Measurements from ENCODE around the gene STMN3.
"Not testable (repeated sequence)": the region's sequence is repeated elsewhere in the genome, so short reads cannot be mapped to it uniquely, and the experiment has no call there.

Gene STMN3

GRCh38 chr20:63678667-63679465, 25.6 kb upstream of the STMN3 start:
- no peak for DNase-seq (ENCODE audit: low read depth)

- no peak for DNase-seq (ENCODE audit: low read depth)
These were observed 24.8 kb upstream of the STMN3 start for GRCh38 chr20:63678071-63678470.

- DNase-seq (ENCODE audit: low read depth) = no peak
These were observed 22.6 kb upstream of the STMN3 start for GRCh38 chr20:63675681-63676368.

- no peak for DNase-seq (ENCODE audit: low read depth)
These were observed 20.7 kb upstream of the STMN3 start for GRCh38 chr20:63673951-63674350.

GRCh38 chr20:63672666-63673065, 19.4 kb upstream of the STMN3 start:
- no peak for DNase-seq (ENCODE audit: low read depth)

- DNase-seq (ENCODE audit: low read depth) = not testable (repeated sequence)
These were observed 18.5 kb upstream of the STMN3 start for GRCh38 chr20:63671695-63672094.

- no peak for DNase-seq (ENCODE audit: low read depth)
These were observed 15.1 kb upstream of the STMN3 start for GRCh38 chr20:63668351-63668750.

GRCh38 chr20:63667858-63668257, 14.6 kb upstream of the STMN3 start:
- no peak for DNase-seq (ENCODE audit: low read depth)

- DNase-seq (ENCODE audit: low read depth) = no peak
These were observed 12.5 kb upstream of the STMN3 start for GRCh38 chr20:63665708-63666107.

- no peak for DNase-seq (ENCODE audit: low read depth)
These were observed 11.8 kb upstream of the STMN3 start for GRCh38 chr20:63664861-63665594.

- DNase-seq (ENCODE audit: low read depth) = no peak
These were observed 11.1 kb upstream of the STMN3 start for GRCh38 chr20:63664143-63664851.

- DNase-seq (ENCODE audit: low read depth) = no peak
These were observed 10.3 kb upstream of the STMN3 start for GRCh38 chr20:63663332-63664066.

- DNase-seq (ENCODE audit: low read depth) = no peak
These were observed 9.6 kb upstream of the STMN3 start for GRCh38 chr20:63662813-63663189.

- DNase-seq (ENCODE audit: low read depth) = no peak
These were observed 9.0 kb upstream of the STMN3 start for GRCh38 chr20:63661959-63662812.

GRCh38 chr20:63661108-63661507, 7.9 kb upstream of the STMN3 start:
- no peak for DNase-seq (ENCODE audit: low read depth)

- DNase-seq (ENCODE audit: low read depth) = no peak
These were observed 7.4 kb upstream of the STMN3 start for GRCh38 chr20:63660622-63661021.

- DNase-seq (ENCODE audit: low read depth) = not testable (repeated sequence)
These were observed 7.0 kb upstream of the STMN3 start for GRCh38 chr20:63660174-63660573.

- DNase-seq (ENCODE audit: low read depth) = no peak
These were observed 6.1 kb upstream of the STMN3 start for GRCh38 chr20:63659370-63659769.

- no peak for DNase-seq (ENCODE audit: low read depth)
These were observed 5.5 kb upstream of the STMN3 start for GRCh38 chr20:63658749-63659187.

- DNase-seq (ENCODE audit: low read depth) = peak; percentile 88
These were observed 4.9 kb upstream of the STMN3 start, which contains the start of gene RTEL1 for GRCh38 chr20:63657937-63658748. Gene RTEL1, plus strand, starts transcription at chr20:63658312. Its CDS starts 1,091 bp downstream, at chr20:63659403.

All from activated T-cell treated with anti-CD3 and anti-CD28 coated beads for 24 hours (primary cell).